Gastrocnemius medialis (tissue), 4 donors: ENCODE results near the gene GSG1L. TPM values are rescaled to one million over a fixed set of nuclear protein-coding genes. Genes with fewer than 3 reads are reported as not detected.

ENCODE experiments used
- ATAC-seq, 2 donors: fragments of 150-250 bp; one replicate each; pipeline ENCODE4 v1.9.1; 2016
- DNase-seq, 2 donors: peaks; one replicate each; pipeline ENCODE4 v3.0.0-alpha.2; 2019
- H3K27ac ChIP-seq, 4 donors: fragments of 200-600 bp; sonication (generic); 1 replicate in 1 of 4; 2 replicates in 3 of 4; pipeline ENCODE4 v1.5.1; 2016 to 2018; ENCODE audit warnings: mild to moderate bottlenecking in 2 of 4, moderate library complexity in 1 of 4
- H3K27me3 ChIP-seq, 3 donors: fragments of 200-600 bp; sonication (generic) in 2 of 3; 1 replicate in 1 of 3; 2 replicates in 2 of 3; pipeline versions ENCODE4 v1.5.1 to v1.6.0; 2016 to 2019; ENCODE audit warnings: mild to moderate bottlenecking in 1 of 3, moderate library complexity in 1 of 3
- H3K36me3 ChIP-seq, 2 donors: fragments of 200-600 bp; sonication (generic) in 1 of 2; one replicate each; pipeline ENCODE4 v1.5.1; 2017 to 2018
- H3K4me1 ChIP-seq, 2 donors: fragments of 200-600 bp; sonication (generic) in 1 of 2; one replicate each; pipeline ENCODE4 v1.5.1; 2016 to 2017; ENCODE audit warnings: mild to moderate bottlenecking in 2 of 2
- H3K4me3 ChIP-seq, 4 donors: fragments of 200-600 bp; sonication (generic) in 3 of 4; 1 replicate in 1 of 4; 2 replicates in 3 of 4; pipeline ENCODE4 v1.5.1; 2016 to 2019; ENCODE audit warnings: mild to moderate bottlenecking in 2 of 4
- H3K9me3 ChIP-seq, 3 donors: fragments of 200-600 bp; sonication (generic) in 2 of 3; 1 replicate in 1 of 3; 2 replicates in 2 of 3; pipeline ENCODE4 v1.5.1; 2016 to 2019
- POLR2A ChIP-seq, 2 donors: fragments of 450-650 bp; IDR thresholded peaks; one replicate each; pipeline ENCODE4 v1.6.1; 2017; ENCODE audit warnings: antibody characterized with exemption in 2 of 2, mild to moderate bottlenecking in 2 of 2, moderate library complexity in 2 of 2
- in situ Hi-C, 4 donors: fragments of 200-750 bp; cut with MboI; loops; one replicate each; pipeline versions ENCODE4 v1.15.0 to v1.8.0; 2017; ENCODE audit warnings: low sequenced_read_pairs in 4 of 4
- intact Hi-C: fragments of 100-400 bp; cut with DNase I; formaldehyde crosslinking; loops from one replicate; pipeline ENCODE4 v1.15.1; 2023; ENCODE audit warnings: low total_unique reads
- total RNA-seq, 4 donors: library from RNA; depleted of rRNA; stranded (reverse); fragments of >200 nt; gene quantifications; one replicate each; pipeline versions ENCODE4 v1.1.0 to v1.2.3, GENCODE V29; 2016
- TF ChIP-seq, protein P1 (sequence below), 5 experiments: fragments of 450-650 bp in 3 of 5; fragments of 200-600 bp in 2 of 5; sonication (generic) in 2 of 5; IDR thresholded peaks in 4 of 5; conservative IDR thresholded peaks in 1 of 5; 1 replicate in 4 of 5; 2 replicates in 1 of 5; pipeline ENCODE4 v1.5.1; 2016 to 2019; ENCODE audit warnings: antibody characterized with exemption in 5 of 5, mild to moderate bottlenecking in 3 of 5, moderate library complexity in 3 of 5

GSG1L gene
- total RNA-seq, 4 donors from 2014 or later = not detected

DNA sequence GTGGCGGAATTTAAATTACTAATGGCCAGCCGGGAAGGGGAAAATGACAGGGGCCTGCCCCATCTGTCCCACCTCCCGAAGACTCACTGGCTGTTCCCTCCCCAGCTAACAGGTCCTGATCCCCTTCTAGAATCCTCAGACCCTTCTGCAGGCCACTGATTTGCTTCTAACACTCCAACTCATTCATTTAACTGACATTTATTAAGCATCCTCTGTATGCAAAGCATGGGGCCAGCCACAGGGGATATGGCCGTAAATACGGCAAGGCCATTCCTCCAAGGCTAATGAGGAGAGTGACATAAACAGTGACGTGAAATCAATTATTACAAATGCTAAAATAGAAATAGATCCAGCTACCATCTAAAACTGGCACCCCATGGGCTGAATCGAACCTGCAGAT is 195.3 kb downstream of the GSG1L start:
- intact Hi-C loops (no loop called here), in situ Hi-C loops (no loop called here)
- TF ChIP-seq, protein P1, sequence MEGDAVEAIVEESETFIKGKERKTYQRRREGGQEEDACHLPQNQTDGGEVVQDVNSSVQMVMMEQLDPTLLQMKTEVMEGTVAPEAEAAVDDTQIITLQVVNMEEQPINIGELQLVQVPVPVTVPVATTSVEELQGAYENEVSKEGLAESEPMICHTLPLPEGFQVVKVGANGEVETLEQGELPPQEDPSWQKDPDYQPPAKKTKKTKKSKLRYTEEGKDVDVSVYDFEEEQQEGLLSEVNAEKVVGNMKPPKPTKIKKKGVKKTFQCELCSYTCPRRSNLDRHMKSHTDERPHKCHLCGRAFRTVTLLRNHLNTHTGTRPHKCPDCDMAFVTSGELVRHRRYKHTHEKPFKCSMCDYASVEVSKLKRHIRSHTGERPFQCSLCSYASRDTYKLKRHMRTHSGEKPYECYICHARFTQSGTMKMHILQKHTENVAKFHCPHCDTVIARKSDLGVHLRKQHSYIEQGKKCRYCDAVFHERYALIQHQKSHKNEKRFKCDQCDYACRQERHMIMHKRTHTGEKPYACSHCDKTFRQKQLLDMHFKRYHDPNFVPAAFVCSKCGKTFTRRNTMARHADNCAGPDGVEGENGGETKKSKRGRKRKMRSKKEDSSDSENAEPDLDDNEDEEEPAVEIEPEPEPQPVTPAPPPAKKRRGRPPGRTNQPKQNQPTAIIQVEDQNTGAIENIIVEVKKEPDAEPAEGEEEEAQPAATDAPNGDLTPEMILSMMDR (IDR thresholded peaks at IDR 0.05 in 4 of 5, conservative IDR thresholded peaks at IDR 0.05 in 1 of 5) = no peak
- no peak for TF ChIP-seq POLR2A (IDR thresholded peaks at IDR 0.05)

DNA sequence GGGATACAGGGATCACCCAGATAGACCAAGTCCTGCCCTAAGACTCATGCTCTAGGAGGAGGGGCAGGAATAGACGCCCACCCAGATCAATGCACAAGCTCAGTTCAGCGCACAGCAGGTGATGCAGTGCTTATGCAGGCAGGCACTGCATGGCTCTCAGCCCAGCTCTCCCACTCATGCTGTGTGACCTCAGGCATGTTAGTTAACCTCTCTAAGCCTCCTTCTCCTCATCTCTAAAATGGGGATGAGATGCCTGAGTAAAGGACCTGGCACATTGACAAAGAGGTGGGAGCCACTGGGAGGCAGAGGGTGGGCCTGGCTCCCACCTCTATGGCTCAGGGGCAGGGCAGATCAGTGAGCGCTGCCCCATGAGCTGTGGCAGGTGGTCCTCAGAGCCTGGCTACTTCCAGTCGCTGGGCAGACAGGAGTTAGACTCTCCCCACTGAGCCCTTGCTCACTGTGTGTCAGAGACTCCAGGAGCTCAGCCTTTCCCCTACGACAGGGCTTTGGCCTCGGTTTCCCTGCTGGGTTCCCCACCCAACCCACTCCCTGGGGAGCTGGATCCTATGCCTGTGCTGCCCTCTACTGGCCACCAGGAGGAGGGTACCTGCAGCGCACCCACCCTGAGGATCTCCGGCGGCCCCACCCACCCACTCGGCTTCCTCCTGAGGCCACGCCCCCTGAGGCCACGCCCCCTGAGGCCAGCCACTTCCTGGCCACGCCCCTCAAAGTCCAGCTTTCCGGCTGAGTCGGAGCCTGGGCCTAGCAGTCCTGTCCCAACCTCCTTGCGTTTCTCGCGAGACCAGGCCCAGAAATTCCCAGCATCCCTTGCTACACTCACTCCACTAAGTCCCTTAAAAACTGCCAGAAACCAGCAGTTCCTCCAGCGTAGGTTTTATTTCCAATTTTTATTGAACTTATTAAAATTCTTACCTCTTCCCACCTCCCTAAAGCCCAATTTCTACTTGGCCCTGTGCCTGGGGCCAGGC is 196.1 kb downstream of the GSG1L start:
- H3K27me3 ChIP-seq = peaks cover 0 to 3% (median 0%) of the 10 kb centered on the region in 3 donors
- no peaks in the 10 kb centered on the region for H3K36me3 ChIP-seq
- intact Hi-C loops = no loop called here
- in situ Hi-C loops = no loop called here
- no peaks in the 10 kb centered on the region for H3K4me1 ChIP-seq
- peaks cover 0 to 14% (median 0%) of the 10 kb centered on the region in 3 donors for H3K9me3 ChIP-seq
- H3K27ac ChIP-seq = no peak overlapping the region
- no peak overlapping the region for H3K4me3 ChIP-seq
- no peak for DNase-seq
- ATAC-seq = no peak
- TF ChIP-seq, protein P1 (IDR thresholded peaks at IDR 0.05 in 4 of 5, conservative IDR thresholded peaks at IDR 0.05 in 1 of 5) = peak in 1 of 5 experiments; percentile 17
- no peak for TF ChIP-seq POLR2A (IDR thresholded peaks at IDR 0.05)

More for the DNA sequence above, 195.3 kb downstream of the GSG1L start:
- H3K4me3 ChIP-seq = no peak overlapping the region
- peaks cover 0 to 3% (median 0%) of the 10 kb centered on the region in 3 donors for H3K27me3 ChIP-seq
- ATAC-seq (no peak), DNase-seq (no peak)
- peaks cover 0 to 10% (median 0%) of the 10 kb centered on the region in 3 donors for H3K9me3 ChIP-seq
- H3K36me3 ChIP-seq = no peaks in the 10 kb centered on the region
- no peaks in the 10 kb centered on the region for H3K4me1 ChIP-seq
- H3K27ac ChIP-seq = no peak overlapping the region

DNA sequence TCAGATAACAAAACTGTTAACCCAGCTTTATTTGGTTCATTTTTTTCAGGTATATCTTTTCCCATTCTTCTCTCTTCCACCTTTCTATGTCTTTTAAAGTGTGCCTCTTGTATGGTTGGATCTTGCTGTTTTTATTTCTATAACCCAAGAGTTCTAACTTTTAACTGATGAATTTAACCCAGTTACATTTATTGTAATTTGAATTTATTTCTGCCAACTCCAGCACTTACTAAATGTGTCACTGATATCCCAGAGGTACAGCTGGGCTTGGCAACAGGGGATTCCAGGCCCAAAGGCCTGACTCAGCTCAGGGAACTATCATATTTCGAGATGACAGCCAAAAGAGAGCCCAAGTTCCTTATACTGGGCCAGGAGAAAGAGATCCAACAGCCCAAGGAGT is 200.1 kb downstream of the GSG1L start:
- H3K36me3 ChIP-seq = no peaks in the 10 kb centered on the region
- no peak for ATAC-seq
- intact Hi-C loops (no loop called here), in situ Hi-C loops (no loop called here)
- no peak overlapping the region for H3K27ac ChIP-seq
- no peaks in the 10 kb centered on the region for H3K4me1 ChIP-seq
- no peaks in the 10 kb centered on the region for H3K27me3 ChIP-seq
- peaks cover 0 to 15% (median 0%) of the 10 kb centered on the region in 3 donors for H3K9me3 ChIP-seq
- H3K4me3 ChIP-seq = no peak overlapping the region
- no peak for DNase-seq
- no peak for TF ChIP-seq POLR2A (IDR thresholded peaks at IDR 0.05)
- TF ChIP-seq, protein P1 (IDR thresholded peaks at IDR 0.05 in 4 of 5, conservative IDR thresholded peaks at IDR 0.05 in 1 of 5) = no peak

DNA sequence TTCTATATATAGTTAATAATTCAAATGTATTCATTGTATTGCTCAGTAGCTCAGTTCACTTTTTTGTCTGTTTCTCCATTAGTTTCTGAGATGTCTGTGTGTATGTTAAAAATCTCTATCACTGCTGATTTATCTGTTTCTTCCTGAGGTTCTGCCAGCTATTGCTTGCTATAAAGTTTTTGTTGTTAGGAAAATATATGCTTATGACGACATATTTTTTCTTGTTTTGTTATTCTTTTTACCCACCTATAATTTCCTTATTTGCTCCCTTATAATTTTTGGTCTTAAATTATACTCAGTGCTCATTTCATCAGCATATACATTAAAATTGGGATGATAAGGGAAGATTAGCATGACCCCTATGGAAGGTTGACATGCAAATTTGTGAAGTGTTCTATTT is 200.6 kb downstream of the GSG1L start:
- intact Hi-C loops (no loop called here), in situ Hi-C loops (no loop called here)
- H3K27me3 ChIP-seq = no peaks in the 10 kb centered on the region
- TF ChIP-seq POLR2A (IDR thresholded peaks at IDR 0.05) = no peak
- TF ChIP-seq, protein P1 (IDR thresholded peaks at IDR 0.05 in 4 of 5, conservative IDR thresholded peaks at IDR 0.05 in 1 of 5) = no peak
- no peak overlapping the region for H3K4me3 ChIP-seq
- no peaks in the 10 kb centered on the region for H3K4me1 ChIP-seq
- no peak overlapping the region for H3K27ac ChIP-seq
- ATAC-seq = no peak
- DNase-seq = no peak
- H3K36me3 ChIP-seq = no peaks in the 10 kb centered on the region
- peaks cover 0 to 15% (median 0%) of the 10 kb centered on the region in 3 donors for H3K9me3 ChIP-seq
